ENCODE data around the gene TMPRSS4.

The TMPRSS4 gene

GRCh38 chr11:118124929-118125535, 48.2 kb downstream of the TMPRSS4 start:
- no peaks in the 10 kb centered on the region for H3K36me3 ChIP-seq
- TF ChIP-seq CTCF (IDR thresholded peaks at IDR 0.05; ENCODE audit: low read depth, low read length): no peak
- DNase-seq: no peak

GRCh38 chr11:118126082-118126838, 49.4 kb downstream of the TMPRSS4 start:
- H3K27ac ChIP-seq: no peak overlapping the region
- no peaks in the 10 kb centered on the region for H3K27me3 ChIP-seq (ENCODE audit: insufficient read depth, low read depth, severe bottlenecking)
- DNase-seq: no peak
- no peak overlapping the region for H3K4me3 ChIP-seq (ENCODE audit: low read depth, low read length)
- H3K36me3 ChIP-seq: no peaks in the 10 kb centered on the region
- no peaks in the 10 kb centered on the region for H3K9me3 ChIP-seq (ENCODE audit: severe bottlenecking)
- no peak for TF ChIP-seq CTCF (IDR thresholded peaks at IDR 0.05; ENCODE audit: low read depth, low read length)

More at GRCh38 chr11:118124929-118125535, 48.2 kb downstream of the TMPRSS4 start:
- H3K27me3 ChIP-seq (ENCODE audit: insufficient read depth, low read depth, severe bottlenecking): no peaks in the 10 kb centered on the region
- no peak overlapping the region for H3K27ac ChIP-seq
- H3K9me3 ChIP-seq (ENCODE audit: severe bottlenecking): peaks cover 2% of the 10 kb centered on the region
- no peak overlapping the region for H3K4me3 ChIP-seq (ENCODE audit: low read depth, low read length)

GRCh38 chr11:118128310-118128709, 51.4 kb downstream of the TMPRSS4 start:
- no peak for TF ChIP-seq CTCF (IDR thresholded peaks at IDR 0.05; ENCODE audit: low read depth, low read length)
- no peak for DNase-seq
- Histone ChIP-seq H3K27ac (no peak overlapping the region), H3K36me3 (no peaks in the 10 kb centered on the region), H3K9me3 (ENCODE audit: severe bottlenecking) (no peaks in the 10 kb centered on the region), H3K27me3 (ENCODE audit: insufficient read depth, low read depth, severe bottlenecking) (no peaks in the 10 kb centered on the region), H3K4me3 (ENCODE audit: low read depth, low read length) (no peak overlapping the region)

- H3K27me3 ChIP-seq (ENCODE audit: insufficient read depth, low read depth, severe bottlenecking): no peaks in the 10 kb centered on the region
- no peaks in the 10 kb centered on the region for H3K36me3 ChIP-seq
- no peak overlapping the region for H3K4me3 ChIP-seq (ENCODE audit: low read depth, low read length)
- no peaks in the 10 kb centered on the region for H3K9me3 ChIP-seq (ENCODE audit: severe bottlenecking)
- no peak overlapping the region for H3K27ac ChIP-seq
- DNase-seq: no peak
- no peak for TF ChIP-seq CTCF (IDR thresholded peaks at IDR 0.05; ENCODE audit: low read depth, low read length)
Measured at GRCh38 chr11:118128721-118129470, 52.0 kb downstream of the TMPRSS4 start.

- DNase-seq: no peak
Measured at GRCh38 chr11:118129471-118130172, 52.7 kb downstream of the TMPRSS4 start.

More at GRCh38 chr11:118129471-118130172, 52.7 kb downstream of the TMPRSS4 start:
- Histone ChIP-seq H3K27me3 (ENCODE audit: insufficient read depth, low read depth, severe bottlenecking) (no peaks in the 10 kb centered on the region), H3K27ac (no peak overlapping the region), H3K36me3 (no peaks in the 10 kb centered on the region), H3K9me3 (ENCODE audit: severe bottlenecking) (no peaks in the 10 kb centered on the region), H3K4me3 (ENCODE audit: low read depth, low read length) (no peak overlapping the region)
- TF ChIP-seq CTCF (IDR thresholded peaks at IDR 0.05; ENCODE audit: low read depth, low read length): no peak

All from WERI-Rb-1 (cell line).